HG03520 (cell line): Measurements from ENCODE around the gene SOWAHC.
"Not testable (repeated sequence)": the region's sequence is repeated elsewhere in the genome, so short reads cannot be mapped to it uniquely, and the experiment has no call there.

Source experiments
- ATAC-seq: cut with Tn5 transposase; IDR thresholded peaks from one replicate; pipeline ENCODE4 v1.9.1; 2021; ENCODE audit warnings: mild to moderate bottlenecking, moderate library complexity; ENCODE audit not compliant: unreplicated experiment

Gene SOWAHC

GRCh38 chr2:109613922-109614714 is at the start of gene SOWAHC, which contains the start of gene SEPTIN10:
SOWAHC (plus strand) TSS chr2:109614364; CDS start chr2:109614490, 126 bp downstream.
SEPTIN10 (minus strand) TSS chr2:109613966; CDS start chr2:109613827, 139 bp downstream.
- peak; percentile 76 for ATAC-seq

GRCh38 chr2:109575373-109575772 is 38.8 kb upstream of the SOWAHC start:
- no peak for ATAC-seq

- not testable (repeated sequence) for ATAC-seq
Measured at GRCh38 chr2:109577630-109578029, 36.5 kb upstream of the SOWAHC start.

GRCh38 chr2:109582928-109583895 is 31.0 kb upstream of the SOWAHC start:
- ATAC-seq: no peak

GRCh38 chr2:109586687-109587086 is 27.5 kb upstream of the SOWAHC start:
- no peak for ATAC-seq

GRCh38 chr2:109591206-109591605 is 23.0 kb upstream of the SOWAHC start:
- ATAC-seq: no peak

GRCh38 chr2:109592905-109593304 is 21.3 kb upstream of the SOWAHC start:
- ATAC-seq: no peak

- ATAC-seq: no peak
Measured at GRCh38 chr2:109594246-109594885, 19.8 kb upstream of the SOWAHC start.

- ATAC-seq: no peak
Measured at GRCh38 chr2:109595644-109596043, 18.5 kb upstream of the SOWAHC start.

- no peak for ATAC-seq
Measured at GRCh38 chr2:109597283-109597682, 16.9 kb upstream of the SOWAHC start.

- ATAC-seq: no peak
Measured at GRCh38 chr2:109601783-109602182, 12.4 kb upstream of the SOWAHC start.

- no peak for ATAC-seq
Measured at GRCh38 chr2:109602617-109603188, 11.5 kb upstream of the SOWAHC start.

GRCh38 chr2:109604597-109604996 is 9.6 kb upstream of the SOWAHC start:
- no peak for ATAC-seq

GRCh38 chr2:109607766-109608165 is 6.4 kb upstream of the SOWAHC start:
- ATAC-seq: no peak

- no peak for ATAC-seq
Measured at GRCh38 chr2:109609352-109610024, 4.7 kb upstream of the SOWAHC start.

- ATAC-seq: no peak
Measured at GRCh38 chr2:109611467-109612095, 2.6 kb upstream of the SOWAHC start.

GRCh38 chr2:109613081-109613921 is 863 bp upstream of the SOWAHC start:
- peak; percentile 24 for ATAC-seq

GRCh38 chr2:109614715-109615636 is 812 bp downstream of the SOWAHC start:
- no peak for ATAC-seq
